AML-193 (cell line): ENCODE data around the gene P2RX7.
A peak's percentile ranks its signal among the peaks of the same experiment; 100 is the strongest.
"Not testable (repeated sequence)": the region's sequence is repeated elsewhere in the genome, so short reads cannot be mapped to it uniquely, and the experiment has no call there.

Source experiments
- DNase-seq, 2 experiments: peaks; one replicate each; lab custom pipeline; 2025; lab: John Stamatoyannopoulos, UW

The P2RX7 gene

DNA sequence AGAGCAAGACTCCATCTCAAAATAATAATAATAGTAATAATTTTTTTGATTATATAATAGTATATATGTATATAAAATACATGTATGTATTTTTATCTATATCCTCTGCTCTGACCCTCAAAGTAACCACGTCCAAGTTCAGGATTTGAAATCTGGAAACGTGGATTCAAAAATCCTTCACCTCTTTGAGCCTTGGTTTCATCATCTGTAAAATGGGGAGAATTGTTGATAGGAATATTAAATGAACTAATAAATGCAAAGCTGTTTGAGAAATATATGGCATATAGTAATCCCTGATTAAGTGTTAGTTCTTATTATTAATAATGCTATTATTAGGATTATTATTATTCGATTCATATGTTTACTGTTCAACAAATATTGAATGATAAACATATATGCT lies 2.6 kb downstream of the P2RX7 start:
- DNase-seq: no peak

DNA sequence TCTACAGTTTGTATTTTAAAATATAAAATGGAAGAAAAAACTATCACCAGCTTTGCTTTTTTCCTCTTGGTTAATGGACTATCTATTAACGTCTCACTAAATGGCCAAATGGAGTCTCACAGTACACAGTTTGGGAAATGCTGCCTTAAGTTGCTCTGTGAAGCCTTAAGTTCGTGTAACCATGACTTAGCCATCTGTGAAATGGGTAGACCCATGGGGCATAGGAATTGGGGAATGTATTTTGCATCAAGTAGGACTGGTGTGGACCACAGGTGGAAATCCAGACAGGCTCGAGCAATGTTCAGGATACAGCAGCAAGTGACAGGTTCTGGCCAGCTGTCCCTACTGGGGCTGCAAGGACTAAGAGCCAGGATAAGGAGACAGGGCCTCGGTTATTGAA lies 4.8 kb downstream of the P2RX7 start:
- DNase-seq: no peak

DNA sequence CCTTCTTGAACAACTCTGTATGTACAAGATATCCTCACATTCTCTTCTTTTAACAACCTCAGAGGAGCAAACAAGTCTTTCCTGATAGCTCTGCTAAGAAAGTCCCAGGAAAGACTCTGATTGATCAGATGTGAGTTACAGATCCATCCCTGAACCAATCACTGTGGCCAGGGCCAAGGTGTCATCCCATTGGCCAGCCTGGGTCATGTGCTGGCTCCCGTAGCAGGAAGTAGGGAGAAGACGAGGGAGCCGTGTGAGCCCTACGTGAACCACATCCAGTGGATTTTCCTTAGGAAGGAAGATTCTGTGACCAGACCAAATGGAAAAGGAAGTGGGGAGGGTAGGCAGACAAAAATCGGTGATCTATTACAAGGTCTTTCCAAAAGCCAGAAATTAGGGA lies 5.6 kb downstream of the P2RX7 start:
- no peak for DNase-seq

GRCh38 chr12:121139286-121139685 lies 6.6 kb downstream of the P2RX7 start:
- DNase-seq: no peak

DNA sequence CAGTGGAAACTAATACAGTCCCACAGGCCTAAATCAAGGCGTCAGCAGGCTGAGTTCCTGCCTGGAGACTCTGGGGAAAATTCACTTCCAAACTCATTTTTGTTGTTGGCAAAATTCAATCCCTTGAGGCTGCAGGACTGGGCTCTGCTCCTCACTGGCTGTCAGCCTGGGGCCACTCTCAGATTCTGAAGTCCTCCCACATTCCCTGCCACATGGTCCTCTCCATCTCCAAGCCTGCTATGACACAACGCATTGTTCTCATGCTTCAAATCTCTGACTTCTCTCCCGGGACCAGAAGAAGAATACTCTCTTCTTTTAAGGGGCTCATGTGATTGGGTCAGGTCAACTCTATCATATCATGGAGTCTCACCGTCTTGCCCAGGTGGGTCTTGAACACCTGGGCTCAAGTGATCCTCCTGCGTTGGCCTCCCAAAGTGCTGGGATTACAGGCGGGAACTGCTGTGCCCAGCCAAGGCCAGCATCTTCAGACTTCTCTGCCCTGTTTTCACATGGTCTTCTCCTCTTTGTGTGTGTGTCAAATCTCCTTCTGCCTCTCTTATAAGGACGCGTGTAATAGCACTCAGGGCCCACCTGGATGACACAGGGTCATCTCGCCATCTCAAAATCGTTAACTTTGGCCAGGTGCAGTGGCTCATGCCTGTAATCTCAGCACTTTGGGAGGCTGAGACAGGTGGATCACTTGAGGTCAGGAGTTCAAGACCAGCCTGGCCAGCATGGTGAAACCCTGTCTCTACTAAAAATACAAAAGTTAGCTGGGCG lies 9.7 kb downstream of the P2RX7 start:
- DNase-seq: no peak

GRCh38 chr12:121144416-121144914 lies 11.8 kb downstream of the P2RX7 start:
- DNase-seq: peak; percentile 49 to 63

- peak in 1 of 2 experiments; percentile 36 for DNase-seq
These were observed 12.5 kb downstream of the P2RX7 start for GRCh38 chr12:121145221-121145620.

DNA sequence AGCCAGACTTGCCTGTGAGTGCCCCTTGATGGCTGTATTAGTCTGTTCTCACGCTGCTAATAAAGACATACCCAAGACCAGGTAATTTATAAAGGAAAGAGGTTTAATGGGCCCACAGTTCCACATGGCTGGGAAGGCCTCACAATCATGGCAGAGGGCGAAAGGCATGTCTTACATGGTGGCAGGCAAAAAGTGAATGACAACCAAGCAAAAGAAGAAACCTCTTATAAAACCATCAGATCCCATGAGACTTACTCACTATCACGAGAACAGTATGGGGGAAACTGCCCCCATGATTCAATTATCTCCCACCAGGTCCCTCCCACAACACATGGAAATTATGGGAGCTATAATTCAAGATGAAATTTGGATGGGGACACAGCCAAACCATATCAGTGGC lies 16.6 kb downstream of the P2RX7 start:
- DNase-seq: not testable (repeated sequence)

DNA sequence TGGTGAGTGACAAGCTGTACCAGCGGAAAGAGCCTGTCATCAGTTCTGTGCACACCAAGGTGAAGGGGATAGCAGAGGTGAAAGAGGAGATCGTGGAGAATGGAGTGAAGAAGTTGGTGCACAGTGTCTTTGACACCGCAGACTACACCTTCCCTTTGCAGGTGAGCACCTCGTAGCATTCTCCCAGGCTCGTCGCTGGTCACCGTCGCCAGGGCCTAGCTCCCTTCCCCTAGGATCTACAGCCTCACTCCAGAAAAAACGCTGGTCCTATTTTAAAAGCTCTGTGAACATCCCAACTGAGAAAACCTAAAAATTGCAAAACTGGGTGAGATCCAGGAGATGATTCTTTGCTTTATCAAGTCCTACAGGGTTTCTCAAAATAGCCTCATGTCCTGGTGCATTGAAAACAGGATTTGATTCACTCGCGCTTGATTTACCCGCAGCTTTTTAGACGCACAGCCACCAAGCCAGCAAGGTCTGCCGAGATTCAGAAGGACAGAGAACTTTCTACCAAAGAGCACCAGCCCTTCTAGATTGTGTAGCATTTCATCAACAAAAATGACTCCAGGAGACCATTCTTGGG lies 22.2 kb downstream of the P2RX7 start:
- DNase-seq: no peak

GRCh38 chr12:121156365-121156764 lies 23.7 kb downstream of the P2RX7 start:
- DNase-seq: no peak

DNA sequence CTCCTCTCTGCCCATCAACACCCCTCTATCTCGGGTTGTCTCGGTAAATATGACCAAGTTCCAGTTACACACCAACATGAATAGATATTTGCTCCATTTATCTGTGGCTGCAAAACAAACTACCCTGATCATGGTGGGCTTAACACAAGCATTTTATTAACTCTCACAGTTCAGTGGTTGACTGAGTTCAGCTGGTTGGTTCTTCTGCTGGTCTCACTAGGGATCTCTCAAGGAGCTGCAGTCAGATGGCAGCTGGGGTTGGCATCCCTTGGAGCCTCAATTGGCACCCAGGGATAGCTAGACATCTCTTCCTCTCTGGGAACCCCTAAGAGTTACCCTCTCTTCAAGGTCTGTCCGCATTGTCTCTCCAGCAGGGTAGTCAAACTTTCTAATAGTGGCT lies 25.4 kb downstream of the P2RX7 start:
- DNase-seq: no peak

GRCh38 chr12:121158728-121159351 lies 26.2 kb downstream of the P2RX7 start:
- DNase-seq: not testable (repeated sequence)

GRCh38 chr12:121159467-121160307 lies 27.0 kb downstream of the P2RX7 start:
- DNase-seq: no peak

- DNase-seq: no peak
These were observed 29.7 kb downstream of the P2RX7 start for GRCh38 chr12:121162384-121162783.

DNA sequence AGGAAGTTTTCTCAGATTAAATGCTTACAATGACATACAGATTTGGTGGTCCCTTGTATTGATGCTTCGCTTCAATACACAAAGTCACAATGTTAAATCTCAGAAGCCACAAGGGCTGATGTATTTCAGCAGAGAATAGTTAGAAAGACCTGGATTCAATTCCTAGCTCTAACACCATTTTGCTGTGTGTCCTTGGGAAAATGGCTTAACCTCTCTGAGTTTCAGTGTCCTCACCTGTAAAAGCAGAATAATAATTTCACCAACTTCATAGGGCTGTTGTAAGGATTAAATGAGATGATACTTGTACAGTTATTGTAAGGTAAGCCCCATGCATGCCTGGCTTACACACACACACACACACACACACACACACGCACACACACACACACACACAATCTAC lies 30.3 kb downstream of the P2RX7 start:
- DNase-seq: no peak

- DNase-seq: not testable (repeated sequence)
These were observed 32.2 kb downstream of the P2RX7 start for GRCh38 chr12:121164839-121165238.

DNA sequence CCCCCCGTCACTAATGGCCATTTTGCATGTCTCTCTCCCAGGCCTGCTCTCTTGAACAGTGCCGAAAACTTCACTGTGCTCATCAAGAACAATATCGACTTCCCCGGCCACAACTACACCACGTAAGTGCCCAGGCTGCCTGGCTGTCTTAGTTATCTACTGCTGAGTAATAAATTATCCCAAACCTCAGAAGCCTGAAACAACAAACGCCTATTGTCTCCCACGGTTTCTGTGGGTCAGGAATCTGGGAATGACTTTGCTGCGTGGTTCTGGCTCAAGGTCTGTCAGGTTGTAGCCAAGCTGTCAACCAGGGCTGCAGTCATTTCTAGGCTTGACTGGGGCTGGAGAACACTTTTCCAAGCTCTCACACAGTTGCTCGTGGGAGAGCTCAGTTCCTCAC lies 32.6 kb downstream of the P2RX7 start:
- DNase-seq: no peak

- no peak for DNase-seq
These were observed 33.7 kb downstream of the P2RX7 start for GRCh38 chr12:121166356-121166755.

- peak; percentile 37 to 46 for DNase-seq
These were observed 34.6 kb downstream of the P2RX7 start for GRCh38 chr12:121167232-121167820.

DNA sequence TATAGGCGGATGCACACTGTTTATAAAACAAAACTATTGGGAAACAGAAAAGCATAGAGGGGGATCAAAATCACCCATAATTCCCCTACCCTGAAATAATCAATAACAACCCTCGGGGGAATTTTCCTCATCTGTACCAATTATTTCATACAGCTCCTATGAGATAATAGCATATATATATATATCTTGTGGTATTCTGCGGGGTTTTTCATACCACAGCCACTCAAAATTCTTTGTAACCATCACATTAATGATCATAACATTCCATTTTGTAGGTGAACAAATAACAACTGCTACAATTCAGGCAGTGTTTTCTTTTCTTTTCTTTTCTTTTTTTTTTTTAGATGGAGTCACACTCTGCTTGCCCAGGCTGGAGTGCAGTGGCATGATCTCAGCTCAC lies 35.3 kb downstream of the P2RX7 start:
- no peak for DNase-seq

DNA sequence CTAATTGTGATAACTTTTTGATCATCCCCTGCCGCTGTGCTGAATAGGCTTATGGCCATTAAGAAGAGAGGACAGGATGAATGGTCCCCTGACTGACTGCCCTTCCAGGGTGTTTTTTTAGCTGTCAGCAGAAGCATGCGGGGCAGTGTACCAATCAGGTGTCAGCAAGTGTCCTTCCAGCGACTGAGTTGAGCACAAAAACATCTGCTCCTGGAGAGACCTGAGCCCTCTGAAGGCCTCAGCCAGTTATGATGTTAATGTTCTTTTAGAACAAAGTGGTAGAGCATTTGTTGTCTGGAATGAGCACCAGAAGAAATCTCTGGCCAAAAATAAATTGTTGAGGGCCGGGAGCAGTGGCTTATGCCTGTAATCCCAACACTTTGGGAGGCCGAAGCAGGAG lies 37.5 kb downstream of the P2RX7 start:
- no peak for DNase-seq
